Hepatocyte (in vitro differentiated cells): Measurements from ENCODE around the gene FGGY. TPM values are rescaled to one million over a fixed set of nuclear protein-coding genes. Genes with fewer than 3 reads are reported as not detected.

Experiments
- DNase-seq: peaks from one replicate; pipeline ENCODE4 v3.0.0-alpha.2; 2016; ENCODE audit warnings: low spot score
- H2AFZ ChIP-seq: fragments of 200-600 bp; sonication (generic); 2 replicates; pipeline ENCODE4 v1.6.0; 2016; ENCODE audit warnings: antibody characterized with exemption, mild to moderate bottlenecking
- H3K27ac ChIP-seq: fragments of 200-600 bp; sonication (generic); 2 replicates; pipeline ENCODE4 v1.5.1; 2016; ENCODE audit warnings: mild to moderate bottlenecking
- H3K27me3 ChIP-seq: fragments of 200-600 bp; sonication (generic); 2 replicates; pipeline ENCODE4 v1.6.1; 2016
- H3K36me3 ChIP-seq: fragments of 200-600 bp; sonication (generic); replicated peaks from 2 replicates; pipeline ENCODE4 v1.5.1; 2016; ENCODE audit warnings: low read depth; ENCODE audit not compliant: insufficient read depth
- H3K4me1 ChIP-seq: fragments of 200-600 bp; sonication (generic); 2 replicates; pipeline ENCODE4 v1.5.1; 2016; ENCODE audit warnings: mild to moderate bottlenecking, moderate library complexity; ENCODE audit not compliant: insufficient read depth
- H3K4me2 ChIP-seq: fragments of 200-600 bp; sonication (generic); 2 replicates; pipeline ENCODE4 v1.6.0; 2016
- H3K4me3 ChIP-seq: fragments of 200-600 bp; sonication (generic); 2 replicates; pipeline ENCODE4 v1.5.1; 2016; ENCODE audit warnings: mild to moderate bottlenecking
- H3K79me2 ChIP-seq: fragments of 200-600 bp; sonication (generic); 2 replicates; pipeline ENCODE4 v1.6.0; 2017; ENCODE audit warnings: mild to moderate bottlenecking
- H3K9me2 ChIP-seq: fragments of 200-600 bp; sonication (generic); replicated peaks from 2 replicates; pipeline ENCODE4 v1.6.0; 2017; ENCODE audit warnings: mild to moderate bottlenecking; ENCODE audit not compliant: insufficient read depth
- H3K9me3 ChIP-seq: fragments of 200-600 bp; sonication (generic); 2 replicates; pipeline ENCODE4 v1.5.1; 2016; ENCODE audit warnings: low read depth, mild to moderate bottlenecking
- H4K20me1 ChIP-seq: fragments of 200-600 bp; sonication (generic); 2 replicates; pipeline ENCODE4 v1.6.0; 2016; ENCODE audit warnings: mild to moderate bottlenecking; ENCODE audit not compliant: insufficient read depth, poor library complexity, severe bottlenecking
- CTCF ChIP-seq: fragments of 200-600 bp; sonication (generic); IDR thresholded peaks from 2 replicates; pipeline ENCODE4 v1.5.1; 2016; ENCODE audit warnings: antibody characterized with exemption, mild to moderate bottlenecking; ENCODE audit not compliant: poor library complexity
- EZH2 ChIP-seq: fragments of 200-600 bp; sonication (generic); IDR thresholded peaks from 2 replicates; pipeline ENCODE4 v1.6.1; 2016; ENCODE audit warnings: antibody characterized with exemption, mild to moderate bottlenecking, borderline replicate concordance
- EZH2phosphoT487 ChIP-seq: fragments of 200-600 bp; sonication (generic); IDR thresholded peaks from one replicate; pipeline ENCODE4 v1.6.1; 2018; ENCODE audit warnings: antibody characterized with exemption, mild to moderate bottlenecking, low read depth, moderate library complexity; ENCODE audit not compliant: unreplicated experiment, severe bottlenecking
- WGBS: methylation state at CpG from one replicate; pipeline ENCODE4 v1.1.6; 2016; ENCODE audit warnings: low lambda C conversion rate; ENCODE audit errors: missing lambda C conversion rate; 5-methylcytosine and 5-hydroxymethylcytosine counted together
- polyA plus RNA-seq: library from polyadenylated mRNA; unstranded; fragments of >200 nt; fragmentation: Nextera tagmentation; extraction: Ambion mirVana; gene quantifications from 2 replicates; pipeline ENCODE4 v1.2.1, GENCODE V29; 2016
- total RNA-seq: library from RNA; depleted of rRNA; stranded (reverse); fragments of >200 nt; gene quantifications from 2 replicates; pipeline ENCODE4 v1.2.3, GENCODE V29; 2014

The FGGY gene
- total and polyA plus RNA-seq, 2 experiments from 2014 or later: 18.0 to 20.6 TPM

- DNase-seq: no peak
- no peaks in the 10 kb centered on the region for H3K9me2 ChIP-seq
- H3K27me3 ChIP-seq: no peaks in the 10 kb centered on the region
- H3K4me3 ChIP-seq: no peak overlapping the region
- peaks cover 17% of the 10 kb centered on the region for H3K4me1 ChIP-seq
- H2AFZ ChIP-seq: no peak overlapping the region
- H3K27ac ChIP-seq: no peak overlapping the region
- H3K9me3 ChIP-seq: no peaks in the 10 kb centered on the region
- TF ChIP-seq EZH2phosphoT487 (no peak), CTCF (no peak), EZH2 (no peak)
- no peaks in the 10 kb centered on the region for H3K36me3 ChIP-seq
- no peaks in the 10 kb centered on the region for H3K79me2 ChIP-seq
- H4K20me1 ChIP-seq: no peaks in the 10 kb centered on the region
- no peak overlapping the region for H3K4me2 ChIP-seq
- 95% methylated on average over 1 of the region's 1 CpG for WGBS
These were observed 116.4 kb downstream of the FGGY start for GRCh38 chr1:59413327-59413720.

DNA sequence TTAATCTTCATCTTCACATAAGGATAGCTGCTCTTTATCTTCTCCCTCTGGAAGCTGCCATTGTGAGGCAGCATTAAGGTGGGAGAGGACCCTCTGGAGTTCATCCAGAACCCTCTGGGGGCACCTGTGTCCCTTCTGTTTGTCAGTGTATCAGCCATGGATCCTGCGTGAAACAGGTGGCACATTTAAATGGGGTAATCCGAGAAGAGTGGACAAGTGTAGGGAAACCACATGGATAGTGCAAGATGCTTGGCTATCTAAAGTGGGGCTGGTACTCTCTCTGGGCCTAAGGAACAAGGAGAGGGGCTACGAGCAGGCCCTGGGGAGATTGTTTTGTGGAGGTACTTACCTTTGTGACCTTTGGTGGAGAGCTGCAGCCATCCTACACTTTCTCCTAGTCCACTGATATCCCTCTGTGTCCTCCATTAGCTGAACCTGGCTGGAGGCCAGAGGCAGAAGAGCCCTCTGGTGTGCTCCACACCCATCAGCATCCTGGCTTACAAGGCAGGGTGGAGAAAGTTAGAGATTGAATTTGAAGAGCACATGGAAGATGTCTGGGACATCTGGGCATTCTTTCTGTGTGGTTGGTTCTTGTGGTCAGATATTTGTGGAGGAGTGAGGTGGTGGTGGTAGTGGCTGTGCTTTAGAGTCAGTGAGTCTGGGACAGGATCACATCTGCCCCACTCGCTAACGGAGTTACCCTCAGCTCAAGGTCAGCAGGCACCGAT, 117.7 kb downstream of the FGGY start:
- Histone ChIP-seq H3K9me3 (no peaks in the 10 kb centered on the region), H4K20me1 (no peaks in the 10 kb centered on the region), H3K79me2 (no peaks in the 10 kb centered on the region), H3K27ac (no peak overlapping the region), H3K36me3 (no peaks in the 10 kb centered on the region), H3K4me2 (no peak overlapping the region), H3K4me3 (no peak overlapping the region), H3K4me1 (peaks cover 4% of the 10 kb centered on the region), H2AFZ (no peak overlapping the region), H3K9me2 (no peaks in the 10 kb centered on the region), H3K27me3 (no peaks in the 10 kb centered on the region)
- 91% methylated on average over 6 of the region's 6 CpGs for WGBS
- no peak for TF ChIP-seq EZH2
- no peak for TF ChIP-seq CTCF
- no peak for DNase-seq

GRCh38 chr1:59415286-59415850, 118.5 kb downstream of the FGGY start:
- Histone ChIP-seq H3K4me1 (no peaks in the 10 kb centered on the region), H3K9me2 (no peaks in the 10 kb centered on the region), H3K4me2 (no peak overlapping the region), H3K36me3 (no peaks in the 10 kb centered on the region), H3K27me3 (no peaks in the 10 kb centered on the region), H3K9me3 (no peaks in the 10 kb centered on the region), H3K79me2 (no peaks in the 10 kb centered on the region), H3K4me3 (no peak overlapping the region), H4K20me1 (no peaks in the 10 kb centered on the region), H2AFZ (no peak overlapping the region), H3K27ac (no peak overlapping the region)
- WGBS: 93% methylated on average over 5 of the region's 5 CpGs
- no peak for TF ChIP-seq CTCF
- TF ChIP-seq EZH2phosphoT487: no peak
- no peak for TF ChIP-seq EZH2
- DNase-seq: no peak
